ENCODE data around the gene ACTR1A.

ACTR1A gene

DNA sequence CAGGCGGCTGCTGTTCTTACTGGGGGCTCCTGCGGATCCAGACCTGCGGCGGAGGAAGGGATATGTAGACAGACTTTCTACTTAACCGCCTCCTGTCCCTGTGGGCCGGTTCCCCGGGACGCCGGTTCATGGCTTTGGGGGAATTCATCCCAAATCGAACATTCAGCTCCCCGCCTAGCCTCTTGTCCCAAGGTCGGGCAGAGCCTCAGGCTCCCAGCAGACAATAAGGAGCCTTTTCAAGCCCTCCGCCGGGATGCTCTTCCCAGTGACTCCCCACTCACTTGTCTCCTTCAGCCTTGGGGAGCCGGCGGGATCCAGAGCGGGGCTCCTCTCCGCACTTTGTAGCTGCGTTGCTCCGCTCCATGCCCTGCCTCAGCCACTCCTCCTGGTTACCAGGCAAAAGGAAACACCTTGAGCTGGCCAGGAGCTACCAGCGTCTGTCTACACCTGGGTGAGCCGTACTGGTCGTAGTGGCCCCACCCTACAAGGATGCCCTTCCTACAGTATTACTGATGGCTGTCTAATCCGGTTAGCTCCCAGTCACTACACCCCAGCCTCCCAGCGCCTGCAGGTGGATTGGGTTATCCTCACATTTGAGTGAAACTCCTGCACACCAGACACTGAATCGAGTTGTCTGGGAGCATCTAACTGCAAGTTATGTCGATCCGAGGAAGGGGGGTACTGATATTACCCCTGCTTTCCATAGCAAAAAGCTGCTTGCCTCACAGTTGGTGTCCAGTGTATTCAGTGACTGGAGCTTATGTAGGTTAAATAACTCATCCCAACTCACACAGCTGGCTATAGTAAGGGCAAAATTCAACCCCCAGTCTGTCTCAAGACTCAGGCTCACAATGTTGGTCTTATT is 51.2 kb downstream of the ACTR1A start, which contains the start of gene C10orf95:
Gene C10orf95, minus strand, starts transcription at position 439 of the 865 bp plus-strand sequence. CDS start 450 bp downstream, outside the sequence.
- peak within 1 kb of the TSS; percentile 63 for H3K9ac ChIP-seq
- peak within 1 kb of the TSS; percentile 87 for H2AFZ ChIP-seq

GRCh38 chr10:102450374-102451104 is 52.0 kb downstream of the ACTR1A start:
- Histone ChIP-seq H3K4me2 (ENCODE audit: low read length) (peak overlapping the region; percentile 97), H3K9me3 (ENCODE audit: control insufficient read depth, low read length) (no peaks in the 10 kb centered on the region), H2AFZ (peak overlapping the region; percentile 97), H3K79me2 (no peaks in the 10 kb centered on the region), H3K27me3 (ENCODE audit: control insufficient read depth, insufficient read depth, low read length) (no peaks in the 10 kb centered on the region), H3K4me1 (peaks cover 4% of the 10 kb centered on the region), H3K36me3 (ENCODE audit: control insufficient read depth, insufficient read depth, low read length) (no peaks in the 10 kb centered on the region), H3K9ac (peak overlapping the region; percentile 63), H3K27ac (peak overlapping the region; percentile 97), H3K4me3 (ENCODE audit: low read depth, low read length) (peak overlapping the region; percentile 68)
- no peak for TF ChIP-seq CTCF (IDR thresholded peaks at IDR 0.05)

More for the DNA sequence above, 51.2 kb downstream of the ACTR1A start, which contains the start of gene C10orf95:
- peak within 1 kb of the TSS; percentile 87 for H3K27ac ChIP-seq
- no peaks in the 10 kb centered on the region for H3K9me3 ChIP-seq (ENCODE audit: control insufficient read depth, low read length)
- no peaks in the 10 kb centered on the region for H3K36me3 ChIP-seq (ENCODE audit: control insufficient read depth, insufficient read depth, low read length)
- H3K27me3 ChIP-seq (ENCODE audit: control insufficient read depth, insufficient read depth, low read length): no peaks in the 10 kb centered on the region
- H3K4me1 ChIP-seq: peaks cover 4% of the 10 kb centered on the region
- no peak for TF ChIP-seq CTCF (IDR thresholded peaks at IDR 0.05)
- peak within 1 kb of the TSS; percentile 68 for H3K4me3 ChIP-seq (ENCODE audit: low read depth, low read length)
- peak within 1 kb of the TSS; percentile 97 for H3K4me2 ChIP-seq (ENCODE audit: low read length)
- no peaks in the 10 kb centered on the region for H3K79me2 ChIP-seq

DNA sequence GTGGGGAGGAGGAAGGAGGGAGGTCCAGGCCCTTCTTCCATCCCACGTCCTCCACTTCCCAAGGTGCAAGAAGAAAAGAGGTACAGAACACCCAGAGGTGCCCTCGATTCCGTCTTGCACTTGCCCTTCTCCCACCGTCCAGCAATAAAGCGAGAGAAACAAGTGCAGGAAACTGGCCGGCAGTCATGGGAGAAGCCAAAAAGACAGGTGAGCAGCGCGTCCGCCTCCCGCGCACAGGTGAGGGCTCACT is 52.5 kb downstream of the ACTR1A start:
- H3K4me2 ChIP-seq (ENCODE audit: low read length): peak overlapping the region; percentile 71
- H3K27ac ChIP-seq: peak overlapping the region; percentile 97
- H3K4me1 ChIP-seq: peaks cover 4% of the 10 kb centered on the region
- no peaks in the 10 kb centered on the region for H3K27me3 ChIP-seq (ENCODE audit: control insufficient read depth, insufficient read depth, low read length)
- peak overlapping the region; percentile 49 for H3K9ac ChIP-seq
- H2AFZ ChIP-seq: peak overlapping the region; percentile 97
- no peaks in the 10 kb centered on the region for H3K36me3 ChIP-seq (ENCODE audit: control insufficient read depth, insufficient read depth, low read length)
- no peaks in the 10 kb centered on the region for H3K9me3 ChIP-seq (ENCODE audit: control insufficient read depth, low read length)
- TF ChIP-seq CTCF (IDR thresholded peaks at IDR 0.05): no peak
- H3K4me3 ChIP-seq (ENCODE audit: low read depth, low read length): peak overlapping the region; percentile 68
- H3K79me2 ChIP-seq: no peaks in the 10 kb centered on the region

GRCh38 chr10:102449321-102450123 is 53.0 kb downstream of the ACTR1A start:
- no peaks in the 10 kb centered on the region for H3K79me2 ChIP-seq
- H3K4me3 ChIP-seq (ENCODE audit: low read depth, low read length): peak overlapping the region; percentile 68
- H3K9me3 ChIP-seq (ENCODE audit: control insufficient read depth, low read length): no peaks in the 10 kb centered on the region
- peak overlapping the region; percentile 49 for H3K9ac ChIP-seq
- peak overlapping the region; percentile 71 for H3K4me2 ChIP-seq (ENCODE audit: low read length)
- H3K36me3 ChIP-seq (ENCODE audit: control insufficient read depth, insufficient read depth, low read length): no peaks in the 10 kb centered on the region
- peak overlapping the region; percentile 97 for H3K27ac ChIP-seq
- H3K4me1 ChIP-seq: peaks cover 4% of the 10 kb centered on the region
- peak overlapping the region; percentile 97 for H2AFZ ChIP-seq
- H3K27me3 ChIP-seq (ENCODE audit: control insufficient read depth, insufficient read depth, low read length): no peaks in the 10 kb centered on the region
- TF ChIP-seq CTCF (IDR thresholded peaks at IDR 0.05): no peak
